OCI-LY3 (cell line): ENCODE measurements around the gene LSMEM2.

ENCODE experiments used
- EZH2phosphoT487 ChIP-seq: fragments of 200-600 bp; shearing (Covaris generic); IDR thresholded peaks from 2 replicates; pipeline ENCODE4 v1.6.1; 2018; ENCODE audit warnings: antibody characterized with exemption, mixed run types, low read depth
- TF ChIP-seq, protein P1 (sequence below): fragments of 200-600, 300-600 bp; sonication (generic); IDR thresholded peaks from 2 replicates; pipeline ENCODE4 v1.5.1; 2014; ENCODE audit warnings: antibody characterized with exemption, low read length, low read depth

DNA sequence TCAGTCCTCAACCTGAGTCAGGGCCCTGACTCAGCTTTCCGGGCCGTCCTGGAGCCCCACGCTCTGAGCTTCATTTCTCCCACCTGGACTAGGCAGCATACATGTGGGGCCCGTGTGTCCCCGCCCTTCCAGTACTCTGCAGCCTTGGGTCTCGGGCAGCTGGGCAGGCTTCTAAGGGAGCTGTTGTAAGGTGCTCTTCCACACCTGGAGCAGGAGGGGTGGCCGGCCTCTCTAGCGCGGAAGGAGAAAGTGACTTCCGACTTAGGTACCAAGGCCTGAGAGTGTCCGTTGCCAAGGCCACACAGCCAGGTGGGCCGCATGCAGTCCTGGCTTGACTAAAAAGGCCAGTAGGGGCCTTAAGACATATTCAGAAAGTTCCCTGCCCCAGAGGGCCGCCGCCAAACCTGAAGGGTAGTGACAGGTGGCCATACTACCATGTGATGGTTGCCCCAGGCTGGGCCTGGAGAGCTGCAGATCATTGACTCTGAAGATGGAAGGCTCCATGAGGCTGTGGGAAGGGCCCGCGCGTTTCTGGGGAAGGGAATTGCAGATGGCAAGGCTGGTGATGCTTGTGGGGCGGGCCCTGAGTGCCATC is 19.4 kb upstream of the LSMEM2 start:
- TF ChIP-seq, protein P1, sequence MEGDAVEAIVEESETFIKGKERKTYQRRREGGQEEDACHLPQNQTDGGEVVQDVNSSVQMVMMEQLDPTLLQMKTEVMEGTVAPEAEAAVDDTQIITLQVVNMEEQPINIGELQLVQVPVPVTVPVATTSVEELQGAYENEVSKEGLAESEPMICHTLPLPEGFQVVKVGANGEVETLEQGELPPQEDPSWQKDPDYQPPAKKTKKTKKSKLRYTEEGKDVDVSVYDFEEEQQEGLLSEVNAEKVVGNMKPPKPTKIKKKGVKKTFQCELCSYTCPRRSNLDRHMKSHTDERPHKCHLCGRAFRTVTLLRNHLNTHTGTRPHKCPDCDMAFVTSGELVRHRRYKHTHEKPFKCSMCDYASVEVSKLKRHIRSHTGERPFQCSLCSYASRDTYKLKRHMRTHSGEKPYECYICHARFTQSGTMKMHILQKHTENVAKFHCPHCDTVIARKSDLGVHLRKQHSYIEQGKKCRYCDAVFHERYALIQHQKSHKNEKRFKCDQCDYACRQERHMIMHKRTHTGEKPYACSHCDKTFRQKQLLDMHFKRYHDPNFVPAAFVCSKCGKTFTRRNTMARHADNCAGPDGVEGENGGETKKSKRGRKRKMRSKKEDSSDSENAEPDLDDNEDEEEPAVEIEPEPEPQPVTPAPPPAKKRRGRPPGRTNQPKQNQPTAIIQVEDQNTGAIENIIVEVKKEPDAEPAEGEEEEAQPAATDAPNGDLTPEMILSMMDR, result no peak
- no peak for TF ChIP-seq EZH2phosphoT487
